AML-193 (cell line): ENCODE data around the gene PRR15L.
"Not testable (repeated sequence)": the region's sequence is repeated elsewhere in the genome, so short reads cannot be mapped to it uniquely, and the experiment has no call there.

Experiments used
- DNase-seq, 2 experiments: peaks; one replicate each; lab custom pipeline; 2025; lab: John Stamatoyannopoulos, UW

Gene PRR15L

GRCh38 chr17:47957591-47958490 is at the start of gene PRR15L:
Gene PRR15L (minus strand): TSS chr17:47957883. CDS start chr17:47953234, 4,649 bp downstream.
- DNase-seq: no peak

- DNase-seq: no peak
These were observed 49.4 kb upstream of the PRR15L start for GRCh38 chr17:48006936-48007709.

- DNase-seq: no peak
These were observed 47.3 kb upstream of the PRR15L start for GRCh38 chr17:48004983-48005382.

- DNase-seq: no peak
These were observed 45.9 kb upstream of the PRR15L start for GRCh38 chr17:48003417-48004151.

GRCh38 chr17:48002916-48003416 is 45.3 kb upstream of the PRR15L start:
- no peak for DNase-seq

- peak; percentile 95 for DNase-seq
These were observed 44.7 kb upstream of the PRR15L start for GRCh38 chr17:48002266-48002915.

GRCh38 chr17:48001657-48002056 is 44.0 kb upstream of the PRR15L start:
- DNase-seq: not testable (repeated sequence)

- peak in 1 of 2 experiments; percentile 26 for DNase-seq
These were observed 43.5 kb upstream of the PRR15L start for GRCh38 chr17:48001197-48001596.

- DNase-seq: no peak
These were observed 41.9 kb upstream of the PRR15L start for GRCh38 chr17:47999582-47999981.

GRCh38 chr17:47998044-47998443 is 40.4 kb upstream of the PRR15L start:
- no peak for DNase-seq

GRCh38 chr17:47997586-47997985 is 39.9 kb upstream of the PRR15L start:
- no peak for DNase-seq

- no peak for DNase-seq
These were observed 38.5 kb upstream of the PRR15L start for GRCh38 chr17:47996201-47996600.

GRCh38 chr17:47995241-47995935 is 37.7 kb upstream of the PRR15L start:
- DNase-seq: no peak

GRCh38 chr17:47994724-47995123 is 37.0 kb upstream of the PRR15L start:
- DNase-seq: no peak

- no peak for DNase-seq
These were observed 36.3 kb upstream of the PRR15L start for GRCh38 chr17:47993964-47994363.

GRCh38 chr17:47993031-47993564 is 35.4 kb upstream of the PRR15L start:
- DNase-seq: no peak

- no peak for DNase-seq
These were observed 34.5 kb upstream of the PRR15L start for GRCh38 chr17:47992216-47992615.

- DNase-seq: no peak
These were observed 33.5 kb upstream of the PRR15L start for GRCh38 chr17:47990962-47991731.

GRCh38 chr17:47989700-47990099 is 32.0 kb upstream of the PRR15L start:
- no peak for DNase-seq

GRCh38 chr17:47989159-47989558 is 31.5 kb upstream of the PRR15L start:
- DNase-seq: no peak
